ENCODE results near the gene CDH22. TPM values are rescaled to one million over a fixed set of nuclear protein-coding genes. Genes with fewer than 3 reads are reported as not detected.

CDH22 gene
- total and polyA plus RNA-seq, 5 experiments from 2014 or later, result not detected

DNA sequence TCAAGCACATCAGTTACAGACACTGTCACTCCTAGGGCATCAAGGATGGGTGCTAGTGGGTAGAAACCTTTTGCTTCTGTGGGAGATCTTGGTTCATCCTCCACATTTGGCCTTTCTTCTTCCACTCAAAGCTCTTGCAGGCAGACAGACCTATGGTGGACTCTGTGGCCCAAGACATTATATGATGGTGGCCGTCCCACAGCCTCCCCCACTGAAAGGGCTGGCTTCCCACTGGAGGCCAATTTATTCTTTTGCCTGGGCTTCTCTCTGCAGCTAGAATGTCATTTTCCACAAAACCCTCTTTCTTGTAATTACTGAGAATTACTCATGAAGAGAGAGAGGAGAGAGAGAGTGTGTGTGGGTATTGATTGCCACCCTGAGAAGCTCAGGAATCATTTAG lies 146.4 kb downstream of the CDH22 start:
- Mint-ChIP-seq H3K4me3 (no peak overlapping the region), H3K27me3 (peaks cover 24 to 42% (median 36%) of the 10 kb centered on the region in 5 donors), H3K4me1 (no peaks in the 10 kb centered on the region), H3K27ac (peak overlapping the region in 1 of 10 donors; percentile 23), H3K36me3 (no peaks in the 10 kb centered on the region), H3K9me3 (peaks cover 0 to 2% (median 0%) of the 10 kb centered on the region in 9 donors)
- DNase-seq (peak in 1 of 10 donors; percentile 43), ATAC-seq (no peak)
- POLR2A ChIA-PET, result no interaction called here

DNA sequence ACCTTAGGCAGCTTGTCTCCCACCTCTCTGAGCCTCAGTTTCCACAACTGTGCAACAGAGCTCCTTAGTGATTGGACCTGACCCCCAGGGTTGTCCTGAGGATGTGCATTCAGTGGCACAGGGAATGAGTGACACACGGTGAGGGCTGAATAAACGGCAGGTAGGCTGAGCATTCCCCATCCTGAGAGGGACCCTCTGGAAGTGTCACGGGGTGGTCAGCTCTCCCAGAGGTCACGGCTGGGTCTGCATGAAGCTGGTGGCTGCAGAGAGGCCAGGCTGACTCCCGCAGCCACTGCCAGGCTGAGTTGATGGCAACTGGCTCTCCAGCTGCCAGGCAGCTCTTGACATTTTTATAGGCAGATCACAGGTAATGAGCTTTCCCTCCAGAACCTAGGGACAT lies 147.6 kb downstream of the CDH22 start:
- ATAC-seq, result no peak
- Mint-ChIP-seq H3K4me3 (no peak overlapping the region), H3K27me3 (peaks cover 18 to 38% (median 29%) of the 10 kb centered on the region in 5 donors), H3K4me1 (no peaks in the 10 kb centered on the region), H3K9me3 (peaks cover 0 to 2% (median 0%) of the 10 kb centered on the region in 9 donors), H3K36me3 (no peaks in the 10 kb centered on the region), H3K27ac (no peak overlapping the region)
- POLR2A ChIA-PET, result no interaction called here
- DNase-seq, result peak in 1 of 10 donors; percentile 41

DNA sequence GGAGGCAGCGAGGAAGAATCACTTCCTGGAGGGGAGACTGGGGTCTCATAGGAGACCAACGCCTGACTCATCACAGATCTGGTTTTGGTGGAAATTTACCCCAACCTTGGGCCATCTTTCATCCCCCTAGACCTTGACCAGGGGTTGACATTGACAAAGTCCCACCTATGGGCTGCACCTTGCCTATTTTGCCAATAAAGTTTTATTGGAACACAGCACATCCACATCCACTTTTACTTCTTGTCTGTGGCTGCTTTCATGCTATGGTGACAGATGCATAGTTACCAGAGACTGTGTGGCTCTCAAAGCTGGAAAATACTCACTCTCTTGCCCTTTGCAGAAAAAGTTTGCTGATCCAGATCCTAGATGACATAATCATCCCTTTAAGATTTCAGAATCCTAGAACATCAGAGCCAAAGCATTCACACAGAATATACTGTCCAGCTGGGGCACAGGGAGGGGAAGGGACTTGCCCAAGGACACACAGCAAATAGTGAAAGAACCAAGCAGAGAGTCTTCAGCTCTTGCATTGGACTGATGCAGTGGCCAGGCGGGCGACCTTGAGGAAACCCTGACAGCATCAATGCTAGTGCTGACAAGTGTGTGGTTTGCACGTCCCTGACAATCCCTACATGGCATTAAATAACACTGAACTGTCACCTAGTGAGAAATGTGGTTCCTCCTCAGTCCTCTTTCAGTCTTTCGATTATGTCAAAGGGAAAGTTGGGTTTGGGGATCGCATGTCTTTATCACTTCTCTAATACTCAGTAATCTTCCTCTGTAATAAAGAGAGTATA lies 149.0 kb downstream of the CDH22 start:
- POLR2A ChIA-PET, result no interaction called here
- H3K27ac Mint-ChIP-seq, result no peak overlapping the region
- ATAC-seq (no peak), DNase-seq (peak in 1 of 10 donors; percentile 18)
- no peak overlapping the region for H3K4me3 Mint-ChIP-seq
- peaks cover 0 to 2% (median 0%) of the 10 kb centered on the region in 9 donors for H3K9me3 Mint-ChIP-seq
- H3K27me3 Mint-ChIP-seq, result peaks cover 18 to 39% (median 32%) of the 10 kb centered on the region in 5 donors
- H3K36me3 Mint-ChIP-seq, result peaks cover 0 to 2% (median 0%) of the 10 kb centered on the region in 3 donors
- H3K4me1 Mint-ChIP-seq, result no peaks in the 10 kb centered on the region

DNA sequence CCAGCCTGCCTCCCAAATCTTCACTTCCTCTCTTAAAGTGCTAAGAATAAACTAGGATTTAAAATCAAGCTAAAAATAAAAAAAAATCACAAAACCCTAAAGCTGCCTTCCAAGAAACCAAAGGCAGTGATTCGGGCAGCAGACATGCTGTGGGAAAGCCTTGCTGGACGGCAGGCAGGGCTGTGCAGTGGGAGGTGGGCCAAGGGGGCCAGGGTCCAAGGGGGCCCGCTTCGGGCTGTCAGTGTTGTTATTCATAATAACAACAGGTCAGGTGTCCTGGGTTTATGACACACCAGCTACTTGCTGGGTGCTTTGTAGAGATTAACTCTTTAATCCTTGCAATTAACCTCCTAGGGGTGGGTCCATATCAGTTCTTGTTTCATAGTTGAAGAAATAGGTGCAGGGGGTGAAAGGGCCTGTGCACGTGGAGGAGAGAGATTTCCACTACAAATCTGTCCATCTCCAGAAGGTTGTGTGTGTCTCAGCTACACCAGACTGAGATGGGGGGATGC lies 149.8 kb downstream of the CDH22 start:
- H3K36me3 Mint-ChIP-seq, result peaks cover 0 to 2% (median 0%) of the 10 kb centered on the region in 3 donors
- no peak overlapping the region for H3K4me3 Mint-ChIP-seq
- H3K27ac Mint-ChIP-seq, result no peak overlapping the region
- POLR2A ChIA-PET, result no interaction called here
- H3K4me1 Mint-ChIP-seq, result no peaks in the 10 kb centered on the region
- DNase-seq (no peak), ATAC-seq (no peak)
- H3K9me3 Mint-ChIP-seq, result no peaks in the 10 kb centered on the region
- H3K27me3 Mint-ChIP-seq, result peaks cover 15 to 33% (median 27%) of the 10 kb centered on the region in 5 donors

DNA sequence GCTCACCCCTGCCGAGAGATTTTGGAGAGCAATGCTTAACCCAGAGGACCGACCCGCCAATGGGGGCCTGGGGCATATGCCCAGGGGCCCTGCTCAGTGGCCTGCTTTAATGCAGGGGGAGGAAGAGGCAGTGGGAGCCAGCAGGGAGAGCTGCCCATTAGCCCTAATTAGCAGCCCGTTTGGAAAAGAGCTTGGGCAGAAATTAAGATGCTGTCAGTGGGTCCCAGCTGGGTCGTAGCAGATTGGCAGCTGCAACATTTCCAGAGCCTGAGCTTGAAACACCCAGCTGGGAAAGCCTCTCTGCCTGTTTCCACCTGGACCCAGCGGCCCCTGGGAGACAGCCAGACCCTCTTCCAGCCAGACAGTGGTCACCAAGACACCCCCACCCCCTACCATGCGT lies 150.7 kb downstream of the CDH22 start:
- H3K27me3 Mint-ChIP-seq, result peaks cover 11 to 29% (median 22%) of the 10 kb centered on the region in 5 donors
- no peaks in the 10 kb centered on the region for H3K4me1 Mint-ChIP-seq

DNA sequence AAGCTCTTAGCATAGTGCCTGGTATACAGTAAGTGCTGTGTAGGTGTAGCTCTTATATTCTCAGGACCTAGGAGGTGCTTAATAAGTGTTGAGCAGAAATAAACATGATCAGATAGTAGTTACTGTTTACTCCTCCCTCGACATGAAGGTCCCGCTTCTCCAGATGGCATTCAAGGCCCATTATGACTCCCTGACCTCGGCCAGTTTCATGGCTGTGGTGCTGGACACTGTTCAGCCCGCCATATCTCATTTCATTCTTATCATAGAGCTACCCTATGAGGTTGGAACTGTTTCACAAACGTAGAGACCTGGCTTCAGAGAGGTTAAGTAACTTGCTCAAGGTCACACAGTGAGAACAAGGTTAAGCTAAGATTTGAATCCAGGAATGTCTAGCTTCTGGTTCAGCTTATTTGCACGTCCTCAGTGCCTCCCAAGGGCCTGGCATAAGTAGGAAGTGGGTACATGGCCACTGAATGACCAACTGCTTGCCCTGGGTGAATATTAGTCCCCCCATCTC lies 151.2 kb downstream of the CDH22 start:
- POLR2A ChIA-PET, result no interaction called here
- Mint-ChIP-seq H3K4me3 (no peak overlapping the region), H3K4me1 (no peaks in the 10 kb centered on the region), H3K27me3 (peaks cover 11 to 29% (median 17%) of the 10 kb centered on the region in 5 donors), H3K36me3 (peaks cover 0 to 2% (median 0%) of the 10 kb centered on the region in 3 donors), H3K27ac (peak overlapping the region in 1 of 10 donors; percentile 73), H3K9me3 (no peaks in the 10 kb centered on the region)
- DNase-seq (no peak), ATAC-seq (no peak)

More for the DNA sequence above, 150.7 kb downstream of the CDH22 start:
- H3K27ac Mint-ChIP-seq, result peak overlapping the region in 1 of 10 donors; percentile 73
- H3K9me3 Mint-ChIP-seq, result no peaks in the 10 kb centered on the region
- H3K4me3 Mint-ChIP-seq, result no peak overlapping the region
- peak in 1 of 10 donors; percentile 45 for DNase-seq
- POLR2A ChIA-PET, result no interaction called here
- ATAC-seq, result no peak
- peaks cover 0 to 2% (median 0%) of the 10 kb centered on the region in 3 donors for H3K36me3 Mint-ChIP-seq

DNA sequence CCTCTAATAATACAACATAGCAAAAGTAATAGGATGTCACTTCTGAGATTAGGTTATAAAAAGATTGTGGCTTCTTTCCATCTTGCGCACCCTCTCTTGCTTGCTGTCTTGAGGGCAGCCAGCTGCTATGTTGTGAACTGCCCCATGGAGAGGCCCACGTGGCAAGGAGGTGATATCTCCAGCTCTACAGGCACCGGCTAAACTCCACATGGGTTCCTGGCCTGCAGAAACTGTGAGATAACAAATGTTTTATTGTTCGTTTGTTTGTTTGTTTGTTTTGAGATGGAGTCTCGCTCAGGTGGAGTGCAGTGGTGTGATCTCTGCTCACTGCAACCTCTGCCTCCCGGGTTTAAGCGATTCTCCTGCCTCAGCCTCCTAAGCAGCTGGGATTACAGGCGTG lies 152.2 kb downstream of the CDH22 start:
- Mint-ChIP-seq H3K36me3 (peaks cover 0 to 2% (median 0%) of the 10 kb centered on the region in 3 donors), H3K4me3 (no peak overlapping the region), H3K4me1 (no peaks in the 10 kb centered on the region), H3K27me3 (peaks cover 8 to 27% (median 17%) of the 10 kb centered on the region in 5 donors), H3K27ac (peak overlapping the region in 1 of 10 donors; percentile 40), H3K9me3 (no peaks in the 10 kb centered on the region)
- no peak for DNase-seq
- POLR2A ChIA-PET, result no interaction called here
- ATAC-seq, result no peak

DNA sequence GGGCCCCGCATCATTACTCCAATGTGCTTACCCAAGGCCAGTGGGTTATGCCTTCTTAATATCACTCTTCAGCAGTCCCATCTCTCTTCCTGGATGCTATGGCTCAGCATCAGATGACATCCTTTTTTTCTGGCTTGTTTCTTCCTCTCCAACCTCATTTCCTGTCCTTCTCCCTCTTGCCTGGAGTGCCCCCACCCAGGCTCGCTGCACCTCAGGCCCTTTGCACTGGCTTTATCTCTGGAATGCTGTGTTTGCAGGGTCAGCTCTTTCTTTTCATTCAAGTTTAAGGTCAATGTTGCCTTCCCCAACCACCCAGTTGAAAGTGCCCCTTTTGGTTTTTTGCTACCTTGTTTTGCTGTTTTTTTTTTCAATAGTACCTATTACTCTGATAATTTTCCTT lies 153.5 kb downstream of the CDH22 start:
- POLR2A ChIA-PET, result no interaction called here
- DNase-seq (no peak), ATAC-seq (no peak)
- Mint-ChIP-seq H3K27ac (no peak overlapping the region), H3K4me1 (no peaks in the 10 kb centered on the region), H3K9me3 (no peaks in the 10 kb centered on the region), H3K36me3 (peaks cover 0 to 2% (median 0%) of the 10 kb centered on the region in 3 donors), H3K27me3 (peaks cover 5 to 22% (median 17%) of the 10 kb centered on the region in 5 donors), H3K4me3 (no peak overlapping the region)

DNA sequence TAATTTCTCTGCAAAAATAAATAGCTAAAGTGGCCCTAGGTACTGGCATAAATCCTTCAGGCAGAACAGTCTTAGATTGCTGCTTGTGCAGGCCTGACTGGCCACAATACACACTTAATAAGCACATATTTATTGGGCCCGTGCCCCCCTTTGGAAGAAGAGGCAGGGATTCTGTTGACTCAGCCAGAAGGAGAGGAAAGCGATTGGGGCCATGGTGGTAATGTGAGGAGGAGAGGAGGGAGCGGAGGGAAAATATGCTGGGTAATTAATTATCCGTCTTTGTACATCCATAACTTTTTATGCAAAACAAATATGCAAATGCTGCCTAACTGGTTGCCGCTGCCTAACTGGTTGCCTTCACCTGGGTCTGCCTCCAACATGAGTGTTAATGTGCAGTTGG lies 154.0 kb downstream of the CDH22 start:
- Mint-ChIP-seq H3K9me3 (no peaks in the 10 kb centered on the region), H3K27me3 (peaks cover 5 to 22% (median 17%) of the 10 kb centered on the region in 5 donors), H3K36me3 (peaks cover 0 to 2% (median 0%) of the 10 kb centered on the region in 3 donors), H3K4me3 (no peak overlapping the region), H3K4me1 (no peaks in the 10 kb centered on the region), H3K27ac (no peak overlapping the region)
- ATAC-seq (no peak), DNase-seq (no peak)
- POLR2A ChIA-PET, result no interaction called here

DNA sequence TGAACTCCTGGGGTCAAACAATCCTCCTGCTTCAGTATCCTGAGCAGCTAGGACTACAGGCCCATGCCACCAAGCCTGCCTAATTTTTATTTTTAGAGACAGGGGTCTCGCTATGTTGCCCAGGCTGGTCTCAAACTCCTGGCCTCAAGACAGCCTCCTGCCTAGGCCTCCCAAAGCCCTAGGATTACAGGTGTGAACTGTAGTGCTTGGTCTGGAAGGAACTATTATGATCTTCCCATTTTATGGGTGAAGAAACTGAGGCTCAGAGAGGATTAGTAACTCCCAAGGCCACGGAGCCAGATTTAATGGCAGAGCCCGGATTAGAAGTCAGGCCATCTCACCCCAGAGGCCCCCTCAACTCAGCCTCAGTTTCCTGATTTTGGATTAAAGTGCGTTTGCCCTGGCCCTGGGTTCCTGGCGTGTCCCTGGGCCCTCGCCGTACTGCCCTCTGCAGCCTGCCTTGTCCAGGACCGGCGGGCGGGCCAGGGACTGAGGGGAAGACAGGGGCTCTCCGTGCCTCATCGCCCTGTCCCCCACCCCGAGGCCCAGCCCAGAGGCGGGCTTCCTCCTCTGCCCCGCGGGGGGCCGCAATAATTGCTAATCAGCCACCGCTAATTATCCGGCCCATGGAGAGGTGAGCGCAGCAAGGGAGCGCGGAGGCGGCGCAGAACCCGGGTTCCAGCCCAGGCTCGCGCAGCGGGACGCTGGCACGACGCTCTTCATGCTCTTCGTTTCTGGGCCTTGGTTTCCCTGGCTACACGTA lies 155.3 kb downstream of the CDH22 start:
- POLR2A ChIA-PET, result interaction anchor here (0.7 kb wide), 1 partner anchor 13 kb away, joined by 3 read pairs; no protein-coding TSS in a partner anchor
- Mint-ChIP-seq H3K4me3 (no peak overlapping the region), H3K4me1 (no peaks in the 10 kb centered on the region), H3K9me3 (no peaks in the 10 kb centered on the region), H3K27ac (no peak overlapping the region), H3K27me3 (peaks cover 5 to 23% (median 14%) of the 10 kb centered on the region in 5 donors), H3K36me3 (peaks cover 0 to 2% (median 0%) of the 10 kb centered on the region in 3 donors)
- no peak for DNase-seq
- no peak for ATAC-seq

DNA sequence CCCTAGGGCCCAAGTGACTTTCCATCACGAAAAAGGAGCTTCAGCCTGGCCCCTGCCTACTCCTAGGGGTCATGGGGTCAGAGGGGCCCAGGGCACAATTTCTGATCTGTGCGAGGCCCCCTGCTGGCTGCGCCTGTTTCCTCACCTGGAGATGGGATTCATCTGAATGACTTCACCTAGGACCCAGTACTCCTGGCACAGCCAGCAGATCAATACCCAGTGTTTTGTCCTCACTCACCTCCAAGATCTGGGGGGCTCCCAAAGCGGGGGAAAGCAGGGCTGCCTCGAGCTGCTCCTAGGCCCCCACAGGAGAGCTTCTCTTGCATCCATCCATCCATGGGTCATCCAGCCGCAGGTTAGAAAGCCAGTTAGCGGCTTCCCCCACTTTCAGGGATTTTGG lies 156.4 kb downstream of the CDH22 start:
- ATAC-seq (no peak), DNase-seq (no peak)
- Mint-ChIP-seq H3K36me3 (peaks cover 0 to 2% (median 0%) of the 10 kb centered on the region in 3 donors), H3K4me3 (no peak overlapping the region), H3K4me1 (no peaks in the 10 kb centered on the region), H3K27me3 (peaks cover 4 to 23% (median 10%) of the 10 kb centered on the region in 5 donors), H3K27ac (no peak overlapping the region), H3K9me3 (no peaks in the 10 kb centered on the region)
- POLR2A ChIA-PET, result interaction anchor here (0.7 kb wide), 1 partner anchor 12 kb away, joined by 3 read pairs; no protein-coding TSS in a partner anchor

DNA sequence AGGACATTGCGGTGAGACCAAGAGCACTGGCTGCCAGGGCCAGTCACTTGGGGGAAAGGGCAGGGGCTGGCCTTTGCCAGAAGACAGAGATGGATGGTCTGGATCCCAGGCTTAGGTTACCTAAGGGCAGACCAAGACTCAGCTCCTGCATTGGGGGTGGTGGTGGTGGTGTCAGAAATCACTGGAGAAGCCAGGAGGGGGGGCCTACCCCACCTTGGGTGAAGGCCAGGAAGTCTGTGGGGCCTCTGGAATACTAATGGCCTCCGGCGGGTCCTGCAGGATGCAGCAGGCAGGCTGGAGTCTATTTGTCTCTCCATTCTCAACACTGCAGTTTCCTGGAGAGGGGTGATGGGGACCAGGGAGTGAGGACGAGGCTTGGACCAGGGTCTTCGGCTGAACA lies 157.4 kb downstream of the CDH22 start:
- Mint-ChIP-seq H3K4me1 (no peaks in the 10 kb centered on the region), H3K27ac (no peak overlapping the region)
- POLR2A ChIA-PET, result no interaction called here

More for the DNA sequence above, 157.4 kb downstream of the CDH22 start:
- no peak for DNase-seq
- Mint-ChIP-seq H3K9me3 (no peaks in the 10 kb centered on the region), H3K4me3 (no peak overlapping the region), H3K36me3 (peaks cover 0 to 2% (median 0%) of the 10 kb centered on the region in 3 donors), H3K27me3 (peaks cover 4 to 21% (median 10%) of the 10 kb centered on the region in 5 donors)
- ATAC-seq, result no peak
